ENCODE results near the gene RGS2.

RGS2 gene

DNA sequence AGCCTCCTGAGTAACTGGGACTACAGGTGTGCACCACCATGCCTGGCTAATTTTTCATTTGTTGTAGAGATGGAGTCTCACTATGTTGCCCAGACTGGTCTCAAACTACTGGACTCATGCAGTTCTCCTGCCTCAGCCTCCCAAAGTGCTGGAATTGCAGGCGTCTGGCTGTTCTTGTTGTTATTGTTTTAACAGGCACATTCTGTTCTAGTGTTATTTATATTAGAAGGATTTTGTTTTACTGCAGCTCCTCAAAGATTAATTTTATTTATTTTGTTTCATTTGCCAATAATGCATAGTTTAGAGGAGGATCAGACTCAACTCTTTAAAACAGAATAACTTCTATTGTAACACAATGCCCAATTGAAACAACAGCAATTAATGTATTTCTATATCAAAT is 35.5 kb downstream of the RGS2 start:
- no peak for DNase-seq (ENCODE audit: low read depth)
- TF ChIP-seq, protein P1, sequence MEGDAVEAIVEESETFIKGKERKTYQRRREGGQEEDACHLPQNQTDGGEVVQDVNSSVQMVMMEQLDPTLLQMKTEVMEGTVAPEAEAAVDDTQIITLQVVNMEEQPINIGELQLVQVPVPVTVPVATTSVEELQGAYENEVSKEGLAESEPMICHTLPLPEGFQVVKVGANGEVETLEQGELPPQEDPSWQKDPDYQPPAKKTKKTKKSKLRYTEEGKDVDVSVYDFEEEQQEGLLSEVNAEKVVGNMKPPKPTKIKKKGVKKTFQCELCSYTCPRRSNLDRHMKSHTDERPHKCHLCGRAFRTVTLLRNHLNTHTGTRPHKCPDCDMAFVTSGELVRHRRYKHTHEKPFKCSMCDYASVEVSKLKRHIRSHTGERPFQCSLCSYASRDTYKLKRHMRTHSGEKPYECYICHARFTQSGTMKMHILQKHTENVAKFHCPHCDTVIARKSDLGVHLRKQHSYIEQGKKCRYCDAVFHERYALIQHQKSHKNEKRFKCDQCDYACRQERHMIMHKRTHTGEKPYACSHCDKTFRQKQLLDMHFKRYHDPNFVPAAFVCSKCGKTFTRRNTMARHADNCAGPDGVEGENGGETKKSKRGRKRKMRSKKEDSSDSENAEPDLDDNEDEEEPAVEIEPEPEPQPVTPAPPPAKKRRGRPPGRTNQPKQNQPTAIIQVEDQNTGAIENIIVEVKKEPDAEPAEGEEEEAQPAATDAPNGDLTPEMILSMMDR (conservative IDR thresholded peaks at IDR 0.05; ENCODE audit: low read depth, low read length): no peak
- H3K4me3 ChIP-seq (ENCODE audit: low read length): no peak overlapping the region

DNA sequence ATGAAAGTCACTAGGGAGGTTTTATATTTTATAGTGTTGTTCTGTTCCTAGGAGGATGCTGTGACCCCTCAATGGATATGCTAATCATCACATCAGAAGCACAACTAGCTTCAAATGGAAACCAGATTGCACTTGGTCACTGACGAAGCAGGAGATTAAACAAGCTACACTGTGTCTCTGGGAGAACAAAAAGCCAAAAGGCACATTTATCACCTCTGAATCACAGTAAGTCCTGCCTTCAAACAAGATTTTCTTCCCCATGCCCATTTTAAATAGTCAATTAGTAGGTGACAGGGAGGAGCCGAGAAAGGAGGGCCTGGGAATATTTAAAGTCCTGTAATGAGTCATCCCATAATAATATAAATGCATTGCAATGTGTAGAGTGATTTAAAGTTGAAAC is 38.1 kb downstream of the RGS2 start:
- H3K4me3 ChIP-seq (ENCODE audit: low read length): no peak overlapping the region
- TF ChIP-seq, protein P1 (conservative IDR thresholded peaks at IDR 0.05; ENCODE audit: low read depth, low read length): no peak
- no peak for DNase-seq (ENCODE audit: low read depth)

DNA sequence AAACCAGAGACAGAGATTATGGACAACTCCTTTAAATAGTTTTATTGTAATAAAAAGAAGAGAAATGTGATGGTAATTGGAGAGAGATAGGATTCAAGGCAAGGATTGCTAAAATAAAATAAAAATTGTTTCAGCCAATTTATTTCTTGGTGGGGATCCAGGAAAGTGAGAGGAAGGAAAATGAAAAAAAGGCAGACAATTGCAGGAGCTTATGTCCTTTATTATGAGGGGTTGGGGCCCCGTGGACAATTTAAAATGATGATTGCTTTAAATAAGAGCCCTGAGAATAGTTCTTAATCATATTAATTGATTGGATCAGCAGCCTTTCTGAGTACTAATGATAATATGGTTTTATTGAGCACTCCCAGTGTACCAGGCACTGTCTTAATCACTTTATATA is 40.2 kb downstream of the RGS2 start:
- no peak for DNase-seq (ENCODE audit: low read depth)
- TF ChIP-seq, protein P1 (conservative IDR thresholded peaks at IDR 0.05; ENCODE audit: low read depth, low read length): no peak
- H3K4me3 ChIP-seq (ENCODE audit: low read length): no peak overlapping the region

DNA sequence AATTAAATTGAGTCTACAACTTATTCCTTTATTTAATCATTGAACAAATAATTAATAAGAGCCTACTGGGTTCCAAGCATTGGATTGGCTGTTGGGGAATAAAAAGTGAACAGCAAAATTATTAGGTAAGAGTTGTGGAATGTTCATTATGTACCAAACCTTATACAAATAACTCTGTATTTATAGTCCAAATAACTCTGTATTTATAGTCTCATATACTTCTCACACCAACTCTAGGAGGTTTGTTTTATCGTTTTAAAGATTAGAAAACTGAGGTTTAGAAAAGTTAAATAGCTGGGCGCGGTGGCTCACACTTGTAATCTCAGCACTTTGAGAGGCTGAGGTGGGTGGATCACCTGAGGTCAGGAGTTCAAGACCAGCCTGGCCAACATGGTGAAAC is 40.6 kb downstream of the RGS2 start:
- TF ChIP-seq, protein P1 (conservative IDR thresholded peaks at IDR 0.05; ENCODE audit: low read depth, low read length): no peak
- no peak for DNase-seq (ENCODE audit: low read depth)
- no peak overlapping the region for H3K4me3 ChIP-seq (ENCODE audit: low read length)

DNA sequence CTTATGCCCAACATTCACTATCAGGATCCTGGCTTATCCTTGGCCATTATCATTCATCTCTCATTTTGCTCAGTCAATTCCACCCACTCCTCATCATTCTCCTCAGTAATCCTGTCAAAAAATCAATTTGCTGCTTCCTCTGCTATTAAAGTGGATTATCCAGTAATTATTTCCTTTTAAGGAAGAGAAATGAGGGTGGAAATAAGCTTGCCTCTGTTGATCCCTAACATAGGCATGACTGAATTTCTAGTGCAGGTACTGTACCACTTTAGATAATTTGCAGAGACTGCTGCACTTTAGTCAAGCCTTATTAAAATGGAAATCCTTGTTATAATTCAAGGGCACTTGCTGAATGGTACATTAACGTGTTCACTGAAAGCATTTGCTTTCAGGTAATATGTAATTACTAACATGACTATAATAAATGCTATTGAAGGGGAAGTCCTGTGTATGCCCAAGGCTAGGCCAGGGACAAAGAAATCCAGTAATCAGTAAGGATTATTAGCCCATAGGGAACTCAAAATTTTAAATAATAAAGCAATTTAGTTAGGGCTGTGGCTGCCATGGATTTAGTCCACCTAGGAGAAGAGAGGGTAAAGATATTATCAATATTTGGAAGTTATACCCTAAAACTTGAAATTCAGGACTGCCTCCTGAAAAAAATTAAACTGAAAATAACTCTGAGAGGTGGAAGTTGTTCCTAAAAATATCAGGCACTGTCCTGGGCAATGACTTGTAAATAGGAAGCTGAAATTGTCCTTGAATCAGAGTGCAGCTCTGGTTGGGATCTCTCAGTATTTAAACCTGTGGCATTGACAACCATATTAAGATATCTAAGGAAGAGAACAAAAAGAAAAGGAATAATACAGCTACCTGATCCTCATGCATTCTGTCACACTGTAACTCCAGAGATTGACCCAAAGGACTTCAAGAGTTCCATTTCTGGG is 43.4 kb downstream of the RGS2 start:
- H3K4me3 ChIP-seq (ENCODE audit: low read length): no peak overlapping the region
- TF ChIP-seq, protein P1 (conservative IDR thresholded peaks at IDR 0.05; ENCODE audit: low read depth, low read length): no peak
- peak; percentile 23 for DNase-seq (ENCODE audit: low read depth)

DNA sequence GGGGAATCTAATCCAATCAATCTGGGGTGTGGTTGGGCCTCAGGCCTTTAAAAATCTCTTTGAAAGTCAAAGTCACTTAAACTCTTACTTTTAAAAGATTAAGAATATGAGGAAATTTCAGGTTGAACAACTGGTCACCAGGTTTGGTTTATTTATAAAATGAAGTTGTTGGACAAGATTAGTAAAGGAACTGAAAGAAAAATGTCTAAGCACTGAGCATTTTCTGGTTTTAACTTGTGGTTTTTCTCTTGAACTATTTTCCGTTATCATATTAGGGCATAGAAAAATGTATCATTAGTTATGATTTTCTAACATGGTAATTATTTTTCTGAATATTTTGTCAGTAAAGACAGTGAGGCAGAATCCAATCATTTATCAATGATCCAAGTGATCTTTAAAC is 49.6 kb downstream of the RGS2 start:
- TF ChIP-seq, protein P1 (conservative IDR thresholded peaks at IDR 0.05; ENCODE audit: low read depth, low read length): no peak
- no peak overlapping the region for H3K4me3 ChIP-seq (ENCODE audit: low read length)
- no peak for DNase-seq (ENCODE audit: low read depth)

DNA sequence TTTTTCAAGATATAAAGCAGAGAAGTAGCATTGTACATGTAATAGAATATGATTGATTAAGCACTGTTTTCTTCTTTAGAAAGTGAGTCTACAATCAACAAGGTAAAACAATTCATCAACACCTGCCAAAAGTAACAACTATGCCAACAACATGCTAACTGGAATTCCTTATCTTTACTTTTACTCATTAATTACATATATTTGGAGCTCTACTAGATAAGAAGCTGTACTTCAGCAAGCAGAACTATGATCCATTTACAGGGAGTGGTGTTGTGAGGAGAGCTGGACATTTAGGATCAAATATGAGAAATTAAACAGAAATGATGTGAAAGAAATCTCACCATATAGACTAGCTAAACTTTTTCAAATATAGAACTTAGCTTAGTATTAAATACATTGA is 51.0 kb downstream of the RGS2 start:
- no peak for DNase-seq (ENCODE audit: low read depth)
- TF ChIP-seq, protein P1 (conservative IDR thresholded peaks at IDR 0.05; ENCODE audit: low read depth, low read length): no peak
- no peak overlapping the region for H3K4me3 ChIP-seq (ENCODE audit: low read length)
